GM21390 (cell line): ENCODE data around the gene HLA-DPB1.

Source experiments
- ATAC-seq: cut with Tn5 transposase; IDR thresholded peaks from one replicate; pipeline ENCODE4 v1.9.1; 2021; ENCODE audit not compliant: unreplicated experiment

Gene HLA-DPB1

DNA sequence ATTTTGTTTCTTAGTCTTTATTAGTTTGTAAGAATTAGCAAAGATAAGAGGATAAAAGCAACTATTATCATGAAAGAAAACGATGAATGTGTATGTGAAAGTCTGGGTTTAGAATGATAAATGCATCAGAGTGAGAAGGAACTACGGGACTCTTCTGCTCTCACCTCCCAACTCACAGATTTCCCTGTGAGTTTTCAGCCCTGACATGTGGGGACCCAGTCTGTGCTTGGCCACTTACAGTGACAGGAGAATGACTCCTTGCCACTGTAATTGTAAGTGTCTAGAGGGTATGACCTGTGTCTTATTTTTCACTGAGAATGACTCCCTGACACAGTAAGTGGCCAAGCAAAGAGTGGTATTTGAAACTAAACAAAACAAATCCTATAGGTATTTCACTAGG, 4.9 kb upstream of the HLA-DPB1 start:
- ATAC-seq = no peak

DNA sequence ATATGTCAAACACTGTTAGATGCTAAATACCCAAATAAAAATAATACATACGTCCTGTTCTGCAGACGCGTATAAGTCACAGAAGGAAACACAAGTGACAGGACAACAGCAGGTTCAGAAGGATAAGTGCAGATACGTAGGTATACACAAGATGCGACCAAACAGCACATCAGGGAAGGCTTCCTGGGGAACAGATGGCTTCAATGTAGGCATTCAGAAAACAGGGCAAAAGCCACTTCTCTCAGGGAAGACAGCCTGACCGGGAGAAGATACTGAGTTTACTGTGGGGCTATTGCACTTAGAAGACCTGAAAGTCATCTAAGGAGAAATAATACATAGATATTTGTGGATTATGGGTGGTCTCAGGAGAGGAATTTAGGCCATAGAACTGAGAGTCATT, 4.2 kb upstream of the HLA-DPB1 start:
- no peak for ATAC-seq

DNA sequence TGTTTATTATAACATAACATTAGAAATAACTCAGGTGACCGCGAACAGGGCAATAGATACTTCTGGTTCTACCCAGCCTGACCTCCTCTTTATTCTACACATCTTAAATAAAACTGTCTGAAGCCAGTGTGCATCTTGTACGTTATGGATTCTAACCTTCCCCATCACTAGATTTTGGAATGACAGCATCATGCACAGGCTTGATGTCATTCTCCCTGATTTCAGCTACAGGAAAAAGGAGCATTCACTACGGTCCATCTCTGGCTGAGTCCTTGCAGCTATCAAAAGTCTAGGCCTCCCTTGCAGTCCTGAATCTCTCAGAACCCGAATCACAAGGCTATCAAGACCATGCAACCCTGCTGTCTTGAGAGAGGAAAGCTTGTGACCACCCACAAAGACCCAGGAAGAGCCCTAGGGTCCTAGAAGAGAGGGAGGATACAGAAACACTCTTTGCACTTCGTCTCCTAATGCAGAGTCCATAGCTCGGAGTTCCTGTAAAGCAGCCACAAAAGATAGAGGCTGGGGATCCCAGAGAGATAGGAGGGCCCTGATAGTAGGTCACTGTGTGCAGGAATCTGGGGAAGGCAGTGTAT, 3.2 kb upstream of the HLA-DPB1 start:
- no peak for ATAC-seq

DNA sequence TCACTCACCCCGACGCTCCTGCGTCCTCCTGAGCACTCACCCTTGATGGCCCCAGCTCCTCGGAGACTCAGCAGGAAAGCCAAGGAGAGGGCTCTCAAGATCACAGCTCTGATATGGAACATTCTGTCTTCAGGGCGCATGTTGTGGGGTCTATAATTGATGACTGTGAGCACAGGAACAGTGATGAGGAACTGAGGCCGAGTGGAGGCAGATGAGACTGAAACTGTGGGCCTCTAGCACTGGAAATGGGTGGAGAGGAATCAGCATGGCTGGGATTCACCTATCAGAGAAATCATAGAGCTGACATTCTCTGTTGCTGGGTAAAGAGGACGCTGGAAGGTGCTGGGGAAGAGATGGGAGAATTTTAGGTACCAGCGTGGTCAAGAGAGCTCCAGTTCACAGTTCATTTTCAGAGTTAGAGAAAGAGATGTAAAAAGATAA, 2.3 kb upstream of the HLA-DPB1 start, which contains the start of gene HLA-DPA1:
TSS of gene HLA-DPA1 (minus strand) at position 219 of the 441 bp plus-strand sequence.
- peak; percentile 69 for ATAC-seq

DNA sequence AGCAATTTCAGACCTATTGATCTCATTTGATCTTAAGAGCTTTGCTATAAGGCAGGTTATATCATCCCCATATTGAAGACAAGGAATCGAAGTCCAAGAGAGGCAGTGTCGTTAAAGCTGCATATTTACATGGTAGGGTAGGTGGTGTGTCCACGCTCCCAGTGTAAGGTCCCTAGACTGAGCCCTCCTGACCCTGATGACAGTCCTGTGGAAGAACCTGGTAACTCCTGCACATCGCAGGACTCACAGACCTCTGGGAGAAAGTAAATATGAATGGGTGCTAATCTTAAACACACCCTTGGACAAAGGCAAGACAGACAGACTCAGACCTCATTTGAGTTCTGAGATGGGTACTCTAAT, 602 bp upstream of the HLA-DPB1 start:
- peak; percentile 2 for ATAC-seq

DNA sequence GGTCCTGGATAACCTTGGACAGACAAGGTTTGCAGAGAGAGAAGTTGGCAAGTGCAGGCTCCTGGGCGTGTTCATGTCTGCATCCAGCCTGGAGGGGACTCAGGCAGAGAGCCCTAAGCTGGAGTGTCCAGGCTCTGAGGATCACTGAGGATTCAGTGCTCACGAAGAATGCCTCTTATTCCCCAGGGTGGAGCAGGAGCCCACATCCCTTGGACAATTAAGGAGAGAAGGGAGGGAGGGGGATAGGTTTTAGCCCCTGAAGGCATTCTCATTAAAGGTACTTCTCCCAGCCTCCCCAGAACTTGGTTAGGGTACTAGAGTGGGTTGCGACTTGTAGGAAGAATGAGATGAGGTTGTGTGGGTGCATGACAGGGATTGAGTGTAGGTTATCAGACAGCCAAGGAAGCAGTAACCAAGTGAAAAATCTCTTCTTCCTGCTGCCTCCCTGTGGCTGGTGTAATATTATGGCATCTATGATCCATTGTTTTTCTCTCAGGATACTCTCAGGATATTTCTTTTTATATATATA, 680 bp downstream of the HLA-DPB1 start:
- no peak for ATAC-seq

DNA sequence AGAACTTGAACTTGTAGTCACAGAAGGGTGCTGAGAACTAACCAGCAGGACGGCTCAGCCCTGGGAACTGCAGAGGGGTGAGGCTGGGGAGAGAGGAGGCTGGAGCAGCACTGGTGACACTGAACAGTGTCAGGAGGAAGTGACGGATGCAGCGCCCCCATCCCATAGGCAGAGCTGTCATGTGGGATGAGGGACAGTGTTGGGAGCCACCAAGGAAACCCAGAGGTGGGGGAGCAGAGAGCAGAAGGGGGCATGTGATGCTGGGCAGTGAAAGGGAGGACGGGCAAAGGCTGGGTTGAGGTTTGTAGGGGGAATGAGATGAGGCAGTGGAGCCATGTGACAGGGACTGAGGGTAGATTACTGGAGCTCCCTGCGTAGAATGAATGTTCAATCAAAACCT, 2.1 kb downstream of the HLA-DPB1 start:
- no peak for ATAC-seq

DNA sequence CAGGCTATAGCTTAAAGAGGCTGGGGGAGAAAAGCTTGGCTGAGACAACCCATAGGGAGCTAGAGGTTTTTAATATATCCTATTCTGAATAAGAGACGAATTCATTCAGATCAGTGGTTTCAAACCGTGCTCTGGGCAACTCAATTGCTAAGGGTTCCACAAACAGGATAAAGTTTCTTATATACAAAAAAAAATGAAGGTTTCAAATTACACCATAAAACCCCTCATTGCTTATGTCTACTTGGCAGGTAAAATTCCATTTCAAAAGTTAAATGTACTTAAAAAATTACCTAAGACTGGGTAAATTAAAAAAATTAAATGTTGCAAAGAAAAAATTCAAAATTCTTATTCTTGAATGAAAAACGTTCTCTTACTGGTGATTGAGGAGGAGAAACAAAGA, 2.7 kb downstream of the HLA-DPB1 start:
- ATAC-seq = no peak

DNA sequence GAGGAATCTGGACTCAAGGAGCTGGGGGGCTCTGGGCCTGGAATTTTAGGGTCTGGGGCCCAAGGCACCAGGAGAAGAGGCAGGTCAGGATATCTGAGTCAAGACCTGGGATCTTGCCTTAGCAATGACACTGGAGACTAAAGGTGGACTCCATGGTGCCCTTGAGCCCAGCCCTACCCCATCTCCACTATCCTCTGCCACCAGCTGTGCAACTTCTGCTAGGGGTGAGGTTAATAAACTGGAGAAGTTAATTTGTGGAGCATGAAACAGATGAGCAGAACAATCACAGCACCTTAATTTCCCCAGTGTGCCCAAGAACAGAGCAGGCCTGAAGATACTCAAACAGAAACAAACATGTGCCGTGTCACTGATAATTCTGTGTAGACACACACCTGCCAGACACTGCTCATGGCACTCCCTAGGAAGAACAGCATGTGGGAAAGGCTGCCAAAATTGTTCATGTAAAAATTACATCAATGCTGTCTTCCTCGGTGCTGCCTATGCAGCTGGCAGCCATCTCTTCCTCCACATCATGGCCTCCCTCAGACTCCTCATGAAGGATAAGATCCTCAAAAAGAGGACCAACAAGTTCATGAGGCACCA, 3.2 kb downstream of the HLA-DPB1 start:
- no peak for ATAC-seq

DNA sequence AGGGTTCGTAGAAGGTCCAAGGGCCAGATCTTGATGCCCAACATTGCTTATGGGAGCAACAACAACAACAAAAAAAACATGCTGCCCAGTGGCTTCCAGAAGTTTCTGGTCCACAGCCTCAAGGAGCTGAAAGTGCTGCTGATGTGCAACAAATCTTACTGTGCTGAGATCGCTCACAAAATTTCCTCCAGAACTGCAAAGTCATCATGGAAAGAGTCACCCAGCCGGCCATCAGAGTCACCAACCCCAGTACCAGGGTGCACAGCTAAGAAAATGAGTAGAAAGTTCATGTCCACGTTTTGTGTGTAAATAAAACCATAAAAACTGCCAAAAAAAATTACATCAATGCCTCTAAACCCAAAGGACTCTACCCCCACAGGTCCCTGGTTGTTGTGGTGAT, 3.8 kb downstream of the HLA-DPB1 start:
- no peak for ATAC-seq

DNA sequence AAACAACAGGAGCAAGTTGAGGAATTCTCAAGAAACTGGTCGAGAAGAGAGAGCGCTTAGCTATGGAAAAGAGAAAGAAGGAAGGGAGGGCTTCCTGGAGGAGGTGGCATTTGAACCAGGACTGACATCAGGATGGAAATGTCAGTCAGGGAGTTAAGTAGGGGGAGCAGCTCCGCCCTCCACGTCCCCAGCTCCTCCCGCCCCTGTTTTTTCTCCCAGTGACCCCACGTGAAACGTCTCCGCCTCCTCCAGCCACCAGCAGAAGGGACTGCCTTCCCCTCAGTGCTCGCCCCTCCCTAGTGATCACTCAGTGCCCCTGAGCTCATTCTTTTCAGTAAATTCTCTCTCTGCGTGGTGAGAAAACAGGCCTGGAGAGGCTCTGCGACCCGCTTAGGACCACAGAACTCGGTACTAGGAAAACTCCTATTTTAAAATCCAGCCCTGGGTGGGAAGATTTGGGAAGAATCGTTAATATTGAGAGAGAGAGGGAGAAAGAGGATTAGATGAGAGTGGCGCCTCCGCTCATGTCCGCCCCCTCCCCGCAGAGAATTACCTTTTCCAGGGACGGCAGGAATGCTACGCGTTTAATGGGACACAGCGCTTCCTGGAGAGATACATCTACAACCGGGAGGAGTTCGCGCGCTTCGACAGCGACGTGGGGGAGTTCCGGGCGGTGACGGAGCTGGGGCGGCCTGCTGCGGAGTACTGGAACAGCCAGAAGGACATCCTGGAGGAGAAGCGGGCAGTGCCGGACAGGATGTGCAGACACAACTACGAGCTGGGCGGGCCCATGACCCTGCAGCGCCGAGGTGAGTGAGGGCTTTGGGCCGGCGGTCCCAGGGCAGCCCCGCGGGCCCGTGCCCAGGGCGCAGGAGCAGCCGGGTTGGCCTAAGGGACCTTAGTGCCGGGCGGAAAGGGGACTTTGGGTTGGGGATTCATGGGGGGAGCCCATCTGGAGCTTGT, 4.6 kb downstream of the HLA-DPB1 start:
- ATAC-seq = no peak

DNA sequence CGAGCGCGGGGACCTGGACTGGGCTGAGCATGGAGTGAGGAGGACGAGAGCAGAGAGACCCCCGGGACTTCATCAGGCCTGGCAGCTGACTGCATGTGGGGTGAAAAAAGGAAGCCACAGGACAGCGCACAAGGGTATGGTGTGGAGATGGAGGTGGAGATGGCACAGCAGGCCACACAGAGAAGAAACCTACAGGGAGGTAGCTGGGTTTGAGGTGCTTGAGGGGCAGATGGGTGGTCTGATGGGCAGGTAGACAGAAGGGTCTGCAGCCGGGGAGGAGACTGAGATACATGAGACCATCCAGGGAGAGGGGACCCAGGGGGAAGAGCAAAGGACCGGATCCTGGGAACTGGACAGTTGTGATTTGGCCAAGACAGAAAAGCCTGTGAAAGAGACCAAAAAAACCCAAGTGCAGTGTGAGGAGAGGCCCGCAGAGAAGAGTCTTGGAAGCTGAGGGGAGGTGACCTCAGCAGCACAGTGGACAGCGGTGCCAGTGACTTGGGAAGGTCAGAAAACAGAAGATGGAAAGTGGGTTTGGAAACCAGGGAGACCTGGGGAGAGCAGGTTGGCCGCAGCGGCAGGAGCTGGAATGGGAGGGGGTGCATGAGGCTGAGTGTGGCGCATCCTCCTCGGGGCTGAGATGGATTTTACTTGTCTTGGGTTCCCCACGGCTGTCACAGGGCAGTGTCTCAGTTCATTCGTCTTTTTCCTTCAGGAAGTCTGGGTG, 5.5 kb downstream of the HLA-DPB1 start:
- ATAC-seq = no peak

DNA sequence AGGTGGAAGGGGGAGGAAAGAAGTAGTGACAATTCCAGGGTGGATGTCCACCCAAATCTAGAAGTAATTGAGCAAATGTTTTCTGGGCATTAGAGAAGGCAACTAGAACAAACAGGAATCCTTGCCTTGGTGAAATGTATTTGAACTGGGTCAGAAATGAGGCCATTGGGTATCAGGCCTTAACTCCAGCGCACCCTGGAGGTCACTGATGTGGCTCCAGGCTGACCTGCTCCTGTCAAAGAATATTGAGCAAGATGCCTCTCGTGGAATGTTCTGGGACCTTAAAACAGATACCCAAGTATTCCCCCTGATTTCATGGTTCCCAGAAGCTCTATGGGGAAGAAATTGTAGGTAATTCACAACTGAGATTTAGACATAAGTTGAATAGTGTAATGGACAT, 6.9 kb downstream of the HLA-DPB1 start:
- ATAC-seq = no peak

DNA sequence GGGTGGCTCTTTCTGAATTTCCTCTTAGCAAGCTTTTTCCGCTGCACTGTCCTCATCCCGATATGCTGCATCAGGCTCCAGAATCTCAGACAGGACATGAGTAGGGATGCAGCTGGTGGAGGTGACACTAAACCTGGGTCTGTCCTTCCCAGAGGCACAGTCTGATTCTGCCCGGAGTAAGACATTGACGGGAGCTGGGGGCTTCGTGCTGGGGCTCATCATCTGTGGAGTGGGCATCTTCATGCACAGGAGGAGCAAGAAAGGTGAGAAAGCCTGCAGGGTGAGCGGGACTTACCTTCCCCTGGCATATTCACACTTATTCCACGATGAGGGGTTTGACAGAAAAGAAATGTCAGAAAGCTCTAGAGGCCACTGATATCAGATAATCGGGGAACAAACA, 9.8 kb downstream of the HLA-DPB1 start:
- ATAC-seq = no peak

DNA sequence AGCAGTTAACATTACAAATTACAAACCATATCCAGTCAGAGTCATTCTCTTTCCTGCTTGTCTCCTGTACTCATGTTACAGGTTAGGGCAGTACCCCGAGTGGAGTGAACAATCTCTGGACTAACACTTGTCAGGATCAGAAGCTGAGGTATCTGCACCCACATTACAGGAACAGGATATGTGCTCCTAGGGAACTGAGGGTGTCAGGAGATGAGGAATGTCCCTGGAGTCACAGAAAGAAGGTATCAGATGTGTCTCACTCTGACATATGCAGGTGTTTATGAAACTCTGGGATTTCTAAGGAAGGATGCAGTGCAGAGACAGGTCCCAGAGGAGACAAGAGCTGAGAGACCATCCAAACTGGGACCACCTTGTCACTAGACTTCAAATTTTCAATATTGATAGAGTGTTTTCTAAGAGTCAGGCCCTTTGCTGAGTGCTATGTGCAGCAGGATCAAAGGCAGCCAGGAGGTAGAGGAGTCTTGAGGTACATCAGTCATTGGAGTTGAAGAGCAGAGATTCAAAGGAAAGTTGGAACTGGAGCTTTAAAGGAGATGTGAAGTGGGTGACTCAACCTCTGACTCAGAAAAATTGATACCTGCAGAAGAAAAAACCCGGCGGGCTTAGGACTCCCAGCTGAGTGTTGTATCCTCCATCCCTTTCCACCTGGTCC, 12.6 kb downstream of the HLA-DPB1 start:
- ATAC-seq = no peak

DNA sequence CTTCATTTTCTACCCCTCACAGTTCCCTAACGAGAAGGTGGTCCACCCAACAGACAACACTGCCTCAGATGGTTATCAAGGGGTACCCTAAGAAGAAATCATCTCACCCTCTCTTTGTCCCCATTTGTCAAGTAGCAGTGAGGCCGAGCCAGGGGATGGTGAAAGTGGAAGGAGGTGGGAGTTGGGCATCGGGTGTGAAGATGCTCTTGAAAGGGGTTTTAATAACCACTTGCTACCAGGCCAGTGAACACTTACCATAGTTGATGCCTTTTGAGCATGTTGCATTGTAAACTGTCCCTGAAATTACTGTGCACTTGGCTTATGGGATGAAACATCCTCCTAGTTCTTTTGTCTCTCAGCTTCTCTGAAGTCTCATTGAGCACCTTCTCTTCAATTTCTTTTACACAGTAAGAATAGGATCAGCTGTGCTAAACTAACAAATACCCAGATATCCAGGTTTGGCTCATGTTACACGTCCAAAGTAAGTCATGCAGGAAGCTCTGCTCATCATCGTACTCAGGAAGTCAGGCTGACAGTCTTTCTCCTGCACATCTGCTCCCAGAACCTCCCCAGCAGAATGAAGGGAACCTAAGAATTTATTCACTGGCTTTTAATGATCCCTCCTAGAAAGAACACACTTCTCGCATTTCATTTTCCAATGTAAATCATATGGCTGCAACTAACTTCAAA, 13.3 kb downstream of the HLA-DPB1 start:
- no peak for ATAC-seq

DNA sequence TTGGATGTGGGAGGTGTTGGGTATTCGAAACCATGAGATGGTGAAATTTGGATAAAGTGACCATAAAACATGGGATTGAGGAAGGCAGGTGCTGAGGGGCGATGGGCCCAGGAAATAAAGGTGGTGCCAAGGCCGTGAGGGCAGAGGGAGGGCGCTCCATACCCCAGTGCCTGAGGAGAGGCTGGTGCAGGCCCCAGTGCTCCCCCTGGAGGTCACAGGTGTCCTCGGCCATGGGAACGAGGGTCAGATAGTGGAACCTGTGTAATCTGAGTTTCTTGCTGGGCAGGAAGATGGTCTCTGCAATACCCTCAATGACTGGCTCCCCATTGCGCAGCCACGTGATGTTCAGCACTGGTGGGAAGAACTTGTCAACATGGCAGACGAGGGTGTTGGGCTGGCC, 16.2 kb downstream of the HLA-DPB1 start:
- ATAC-seq = no peak

DNA sequence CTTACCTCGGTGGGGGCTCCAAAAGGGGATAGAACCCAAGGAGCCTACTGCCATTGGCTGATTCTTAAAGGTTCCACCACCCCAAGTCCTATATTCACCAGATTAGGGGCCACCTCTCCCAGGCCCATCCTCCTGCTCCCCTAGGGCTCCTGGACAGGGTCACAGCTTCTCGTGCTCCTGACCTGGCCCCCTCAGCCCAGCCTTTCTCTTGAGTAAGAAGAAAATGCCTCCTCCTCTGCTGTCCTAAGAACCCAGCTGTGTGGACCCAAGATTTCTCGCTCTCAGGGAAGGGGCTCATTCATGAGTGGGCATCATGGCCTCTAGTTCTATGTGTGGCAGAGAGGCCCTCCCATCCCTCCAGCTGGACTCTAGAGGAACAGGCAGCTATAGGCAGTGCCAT, 16.6 kb downstream of the HLA-DPB1 start:
- ATAC-seq = no peak

DNA sequence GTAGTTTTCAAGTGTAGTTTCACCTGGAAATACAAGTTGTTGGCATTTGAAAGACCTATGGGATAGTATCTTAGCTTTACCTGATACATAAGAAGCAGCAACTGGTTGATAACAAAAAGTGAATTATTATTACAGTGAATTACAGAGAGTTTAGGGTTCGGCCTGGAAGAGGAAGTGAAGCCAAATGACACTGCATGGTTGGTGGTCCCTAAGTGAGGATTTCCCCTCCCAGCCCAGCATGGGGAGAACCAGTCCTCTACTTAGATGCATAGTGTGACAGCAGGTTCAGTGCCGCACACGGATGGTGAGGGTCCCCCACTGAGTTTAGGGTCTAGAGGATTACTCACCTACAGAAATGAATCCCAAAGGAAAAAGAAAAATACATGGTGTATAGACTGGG, 18.1 kb downstream of the HLA-DPB1 start:
- no peak for ATAC-seq

DNA sequence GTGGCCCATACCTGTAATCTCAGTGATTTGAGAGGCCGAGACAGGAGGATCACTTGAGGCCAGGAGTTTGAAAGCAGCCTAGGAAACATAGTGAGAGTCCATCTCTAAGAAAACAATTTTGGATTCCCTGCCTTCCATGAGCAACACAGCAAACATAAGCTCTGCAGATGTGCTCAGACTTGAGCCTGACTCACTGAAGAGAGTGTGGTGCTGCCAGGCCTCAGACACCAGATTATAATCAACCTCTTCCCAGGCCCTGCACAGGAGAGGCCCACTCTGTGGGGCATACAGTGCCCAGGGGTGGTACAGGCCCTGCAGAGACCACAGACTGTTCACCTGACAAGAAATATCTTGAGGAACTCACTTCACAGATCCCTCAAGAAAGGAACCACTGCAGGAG, 19.9 kb downstream of the HLA-DPB1 start:
- ATAC-seq = no peak
